ENCODE data around the gene KCTD3. TPM values are rescaled to one million over a fixed set of nuclear protein-coding genes. Genes with fewer than 3 reads are reported as not detected.

KCTD3 gene
- total and polyA plus RNA-seq, 2 donors (not counting 3 experiments of a cell fraction or from before 2014, with no cell fraction given), result 19.1 to 28.3 TPM

- no peaks in the 10 kb centered on the region for H3K9me3 ChIP-seq (replicated peaks; ENCODE audit: control insufficient read depth, insufficient read depth, low read length)
- H3K9ac ChIP-seq (replicated peaks; ENCODE audit: extremely low read depth, insufficient read depth, low read length), result no peak overlapping the region
- DNase-seq (ENCODE audit: low read depth, low spot score) (no peak), FAIRE-seq (no peak)
- TF ChIP-seq GATA2 (IDR thresholded peaks at IDR 0.05; ENCODE audit: insufficient read depth, insufficient read length, low read depth, low read length) (no peak), EZH2 (IDR thresholded peaks at IDR 0.05; ENCODE audit: borderline replicate concordance, low read depth, low read length, severe bottlenecking) (no peak), POLR2AphosphoS5 (IDR thresholded peaks at IDR 0.05; ENCODE audit: insufficient read depth, low read depth, low read length) (no peak), POLR2A (IDR thresholded peaks at IDR 0.05; ENCODE audit: low read depth, low read length) (no peak), MYC (IDR thresholded peaks at IDR 0.05; ENCODE audit: low read depth, low read length) (no peak), CTCF (IDR thresholded peaks at IDR 0.05; ENCODE audit: extremely low read depth in 1 of 2, insufficient read depth in 1 of 2, low read depth in 1 of 2, low read length in 2 of 2) (no peak), MAX (IDR thresholded peaks at IDR 0.05; ENCODE audit: insufficient read depth, insufficient read length) (no peak), JUN (IDR thresholded peaks at IDR 0.05; ENCODE audit: borderline replicate concordance, insufficient read depth, insufficient read length, low read depth) (no peak), FOS (IDR thresholded peaks at IDR 0.05; ENCODE audit: borderline replicate concordance, insufficient read depth, low read length) (no peak)
- no peak overlapping the region for H3K4me2 ChIP-seq (ENCODE audit: insufficient read depth, low read length)
- H3K36me3 ChIP-seq (ENCODE audit: control insufficient read depth in 2 of 2, extremely low read depth in 1 of 2, insufficient read depth in 2 of 2, low read length in 2 of 2), result no peaks in the 10 kb centered on the region
- H3K9me1 ChIP-seq (replicated peaks; ENCODE audit: control insufficient read depth, extremely low read depth, insufficient read depth, low read length), result no peaks in the 10 kb centered on the region
- CTCF ChIA-PET, result no interaction called here
- no peaks in the 10 kb centered on the region for H3K27me3 ChIP-seq (ENCODE audit: control insufficient read depth in 2 of 2, insufficient read depth in 2 of 2, low read length in 2 of 2)
- dilution Hi-C loops (cut with MboI; ENCODE audit: extremely low pct_ligation_motif_present, low sequenced_read_pairs) (no loop called here), intact Hi-C loops (cut with micrococcal nuclease) (no loop called here)
- POLR2A ChIA-PET, result no interaction called here
- H3K27ac ChIP-seq (ENCODE audit: insufficient read depth, low read depth, low read length), result no peak overlapping the region
- H4K20me1 ChIP-seq (replicated peaks; ENCODE audit: control insufficient read depth, extremely low read depth, insufficient read depth, low read length), result no peaks in the 10 kb centered on the region
- H3K4me3 ChIP-seq (replicated peaks in 1 of 3; ENCODE audit: insufficient read depth in 1 of 3, low read depth in 1 of 3, low read length in 3 of 3), result no peak overlapping the region
- BruUV-seq (replicated peaks), result no TSS peak
- no peak overlapping the region for H2AFZ ChIP-seq (ENCODE audit: low read depth, low read length)
- H3K79me2 ChIP-seq (ENCODE audit: control insufficient read depth, insufficient read depth, low read length), result no peaks in the 10 kb centered on the region
- H3K4me1 ChIP-seq (ENCODE audit: control insufficient read depth, extremely low read depth, insufficient read depth, low read length), result no peaks in the 10 kb centered on the region
Observed at GRCh38 chr1:215600867-215601266, 33.8 kb downstream of the KCTD3 start.
